ENCODE results near the gene ZNF865. TPM values are rescaled to one million over a fixed set of nuclear protein-coding genes. Genes with fewer than 3 reads are reported as not detected.
A peak's percentile ranks its signal among the peaks of the same experiment; 100 is the strongest.

Gene ZNF865
- total RNA-seq, 1 experiment from 2014 or later, result 21.7 TPM

DNA sequence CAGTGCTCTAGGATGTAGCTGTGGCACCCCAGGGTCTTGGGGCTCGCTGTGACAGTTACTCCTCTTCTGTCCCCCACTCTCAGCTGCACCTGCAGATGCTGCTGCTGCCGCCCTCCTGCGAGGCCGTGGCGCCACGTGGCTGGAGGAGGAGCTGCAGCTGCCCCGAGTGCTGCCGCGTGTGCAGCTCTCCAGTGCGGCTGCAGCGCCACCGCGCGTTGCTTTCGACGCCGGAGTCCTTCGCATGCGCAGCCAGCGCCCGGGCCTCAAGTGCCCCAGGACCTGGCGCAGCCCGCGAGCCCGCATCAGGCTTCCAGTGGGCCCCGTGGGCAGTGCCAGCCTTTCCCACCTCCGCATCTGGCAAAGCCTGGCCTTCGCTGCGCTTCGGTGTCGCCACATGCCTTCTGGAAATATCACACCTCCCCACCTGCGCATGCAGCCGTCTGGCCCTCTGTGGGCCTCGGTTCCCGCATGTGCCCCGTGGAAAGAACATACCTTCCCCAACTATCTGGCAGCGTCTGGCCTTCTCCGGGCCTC is 34.7 kb downstream of the ZNF865 start (continued):
- TF ChIP-seq, protein P1, sequence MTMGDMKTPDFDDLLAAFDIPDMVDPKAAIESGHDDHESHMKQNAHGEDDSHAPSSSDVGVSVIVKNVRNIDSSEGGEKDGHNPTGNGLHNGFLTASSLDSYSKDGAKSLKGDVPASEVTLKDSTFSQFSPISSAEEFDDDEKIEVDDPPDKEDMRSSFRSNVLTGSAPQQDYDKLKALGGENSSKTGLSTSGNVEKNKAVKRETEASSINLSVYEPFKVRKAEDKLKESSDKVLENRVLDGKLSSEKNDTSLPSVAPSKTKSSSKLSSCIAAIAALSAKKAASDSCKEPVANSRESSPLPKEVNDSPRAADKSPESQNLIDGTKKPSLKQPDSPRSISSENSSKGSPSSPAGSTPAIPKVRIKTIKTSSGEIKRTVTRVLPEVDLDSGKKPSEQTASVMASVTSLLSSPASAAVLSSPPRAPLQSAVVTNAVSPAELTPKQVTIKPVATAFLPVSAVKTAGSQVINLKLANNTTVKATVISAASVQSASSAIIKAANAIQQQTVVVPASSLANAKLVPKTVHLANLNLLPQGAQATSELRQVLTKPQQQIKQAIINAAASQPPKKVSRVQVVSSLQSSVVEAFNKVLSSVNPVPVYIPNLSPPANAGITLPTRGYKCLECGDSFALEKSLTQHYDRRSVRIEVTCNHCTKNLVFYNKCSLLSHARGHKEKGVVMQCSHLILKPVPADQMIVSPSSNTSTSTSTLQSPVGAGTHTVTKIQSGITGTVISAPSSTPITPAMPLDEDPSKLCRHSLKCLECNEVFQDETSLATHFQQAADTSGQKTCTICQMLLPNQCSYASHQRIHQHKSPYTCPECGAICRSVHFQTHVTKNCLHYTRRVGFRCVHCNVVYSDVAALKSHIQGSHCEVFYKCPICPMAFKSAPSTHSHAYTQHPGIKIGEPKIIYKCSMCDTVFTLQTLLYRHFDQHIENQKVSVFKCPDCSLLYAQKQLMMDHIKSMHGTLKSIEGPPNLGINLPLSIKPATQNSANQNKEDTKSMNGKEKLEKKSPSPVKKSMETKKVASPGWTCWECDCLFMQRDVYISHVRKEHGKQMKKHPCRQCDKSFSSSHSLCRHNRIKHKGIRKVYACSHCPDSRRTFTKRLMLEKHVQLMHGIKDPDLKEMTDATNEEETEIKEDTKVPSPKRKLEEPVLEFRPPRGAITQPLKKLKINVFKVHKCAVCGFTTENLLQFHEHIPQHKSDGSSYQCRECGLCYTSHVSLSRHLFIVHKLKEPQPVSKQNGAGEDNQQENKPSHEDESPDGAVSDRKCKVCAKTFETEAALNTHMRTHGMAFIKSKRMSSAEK (CRISPR knock-in tag; IDR thresholded peaks at IDR 0.05; ENCODE audit: borderline replicate concordance), result no peak
- TF ChIP-seq PREB (CRISPR knock-in tag; IDR thresholded peaks at IDR 0.05; ENCODE audit: borderline replicate concordance), result no peak
- TF ChIP-seq, protein P2, sequence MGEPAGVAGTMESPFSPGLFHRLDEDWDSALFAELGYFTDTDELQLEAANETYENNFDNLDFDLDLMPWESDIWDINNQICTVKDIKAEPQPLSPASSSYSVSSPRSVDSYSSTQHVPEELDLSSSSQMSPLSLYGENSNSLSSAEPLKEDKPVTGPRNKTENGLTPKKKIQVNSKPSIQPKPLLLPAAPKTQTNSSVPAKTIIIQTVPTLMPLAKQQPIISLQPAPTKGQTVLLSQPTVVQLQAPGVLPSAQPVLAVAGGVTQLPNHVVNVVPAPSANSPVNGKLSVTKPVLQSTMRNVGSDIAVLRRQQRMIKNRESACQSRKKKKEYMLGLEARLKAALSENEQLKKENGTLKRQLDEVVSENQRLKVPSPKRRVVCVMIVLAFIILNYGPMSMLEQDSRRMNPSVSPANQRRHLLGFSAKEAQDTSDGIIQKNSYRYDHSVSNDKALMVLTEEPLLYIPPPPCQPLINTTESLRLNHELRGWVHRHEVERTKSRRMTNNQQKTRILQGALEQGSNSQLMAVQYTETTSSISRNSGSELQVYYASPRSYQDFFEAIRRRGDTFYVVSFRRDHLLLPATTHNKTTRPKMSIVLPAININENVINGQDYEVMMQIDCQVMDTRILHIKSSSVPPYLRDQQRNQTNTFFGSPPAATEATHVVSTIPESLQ (CRISPR knock-in tag; IDR thresholded peaks at IDR 0.05), result no peak
- no peak for TF ChIP-seq CTCF (IDR thresholded peaks at IDR 0.05)
- TF ChIP-seq ATF3 (CRISPR knock-in tag; conservative IDR thresholded peaks at IDR 0.05), result no peak
- TF ChIP-seq NR2C2 (CRISPR knock-in tag; IDR thresholded peaks at IDR 0.05), result peak; percentile 81; the same call in 1 of the 2 replicates
- TF ChIP-seq HMGA2 (CRISPR knock-in tag; IDR thresholded peaks at IDR 0.05), result no peak
- TF ChIP-seq IRF1 (CRISPR knock-in tag; IDR thresholded peaks at IDR 0.05), result peak; percentile 97
- TF ChIP-seq GABPB1 (CRISPR knock-in tag; IDR thresholded peaks at IDR 0.05), result no peak
- no peak for TF ChIP-seq CDX4 (CRISPR knock-in tag; IDR thresholded peaks at IDR 0.05; ENCODE audit: borderline replicate concordance)
- no peak for TF ChIP-seq ZNF138 (CRISPR knock-in tag; conservative IDR thresholded peaks at IDR 0.05)
- TF ChIP-seq GRHL2 (CRISPR knock-in tag; IDR thresholded peaks at IDR 0.05; ENCODE audit: insufficient replicate concordance, severe bottlenecking), result no peak
- TF ChIP-seq NFYB (CRISPR knock-in tag; conservative IDR thresholded peaks at IDR 0.05; ENCODE audit: low read depth), result peak; percentile 35; the same call in 1 of the 2 replicates
- TF ChIP-seq GTF2I (CRISPR knock-in tag; conservative IDR thresholded peaks at IDR 0.05), result no peak
- TF ChIP-seq, protein P3, sequence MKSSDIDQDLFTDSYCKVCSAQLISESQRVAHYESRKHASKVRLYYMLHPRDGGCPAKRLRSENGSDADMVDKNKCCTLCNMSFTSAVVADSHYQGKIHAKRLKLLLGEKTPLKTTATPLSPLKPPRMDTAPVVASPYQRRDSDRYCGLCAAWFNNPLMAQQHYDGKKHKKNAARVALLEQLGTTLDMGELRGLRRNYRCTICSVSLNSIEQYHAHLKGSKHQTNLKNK (CRISPR knock-in tag; IDR thresholded peaks at IDR 0.05), result no peak
- TF ChIP-seq, protein P4, sequence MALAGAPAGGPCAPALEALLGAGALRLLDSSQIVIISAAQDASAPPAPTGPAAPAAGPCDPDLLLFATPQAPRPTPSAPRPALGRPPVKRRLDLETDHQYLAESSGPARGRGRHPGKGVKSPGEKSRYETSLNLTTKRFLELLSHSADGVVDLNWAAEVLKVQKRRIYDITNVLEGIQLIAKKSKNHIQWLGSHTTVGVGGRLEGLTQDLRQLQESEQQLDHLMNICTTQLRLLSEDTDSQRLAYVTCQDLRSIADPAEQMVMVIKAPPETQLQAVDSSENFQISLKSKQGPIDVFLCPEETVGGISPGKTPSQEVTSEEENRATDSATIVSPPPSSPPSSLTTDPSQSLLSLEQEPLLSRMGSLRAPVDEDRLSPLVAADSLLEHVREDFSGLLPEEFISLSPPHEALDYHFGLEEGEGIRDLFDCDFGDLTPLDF (CRISPR knock-in tag; IDR thresholded peaks at IDR 0.05), result peak; percentile 92
- TF ChIP-seq ZNF512 (CRISPR knock-in tag; IDR thresholded peaks at IDR 0.05; ENCODE audit: borderline replicate concordance), result no peak
- peak; percentile 95 for TF ChIP-seq NFE2L1 (CRISPR knock-in tag; IDR thresholded peaks at IDR 0.05)
- TF ChIP-seq, protein P5, sequence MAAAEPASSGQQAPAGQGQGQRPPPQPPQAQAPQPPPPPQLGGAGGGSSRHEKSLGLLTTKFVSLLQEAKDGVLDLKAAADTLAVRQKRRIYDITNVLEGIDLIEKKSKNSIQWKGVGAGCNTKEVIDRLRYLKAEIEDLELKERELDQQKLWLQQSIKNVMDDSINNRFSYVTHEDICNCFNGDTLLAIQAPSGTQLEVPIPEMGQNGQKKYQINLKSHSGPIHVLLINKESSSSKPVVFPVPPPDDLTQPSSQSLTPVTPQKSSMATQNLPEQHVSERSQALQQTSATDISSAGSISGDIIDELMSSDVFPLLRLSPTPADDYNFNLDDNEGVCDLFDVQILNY (CRISPR knock-in tag; IDR thresholded peaks at IDR 0.05), result peak; percentile 50; the same call in 1 of the 2 replicates
- no peak for TF ChIP-seq NR3C1 (CRISPR knock-in tag; conservative IDR thresholded peaks at IDR 0.05; ENCODE audit: low read depth)
- TF ChIP-seq, protein P6, sequence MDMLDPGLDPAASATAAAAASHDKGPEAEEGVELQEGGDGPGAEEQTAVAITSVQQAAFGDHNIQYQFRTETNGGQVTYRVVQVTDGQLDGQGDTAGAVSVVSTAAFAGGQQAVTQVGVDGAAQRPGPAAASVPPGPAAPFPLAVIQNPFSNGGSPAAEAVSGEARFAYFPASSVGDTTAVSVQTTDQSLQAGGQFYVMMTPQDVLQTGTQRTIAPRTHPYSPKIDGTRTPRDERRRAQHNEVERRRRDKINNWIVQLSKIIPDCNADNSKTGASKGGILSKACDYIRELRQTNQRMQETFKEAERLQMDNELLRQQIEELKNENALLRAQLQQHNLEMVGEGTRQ (CRISPR knock-in tag; IDR thresholded peaks at IDR 0.05), result peak; percentile 69
- TF ChIP-seq FOXJ3 (CRISPR knock-in tag; IDR thresholded peaks at IDR 0.05; ENCODE audit: borderline replicate concordance), result no peak
